Measurements from ENCODE around the gene TECR. TPM values are rescaled to one million over a fixed set of nuclear protein-coding genes. Genes with fewer than 3 reads are reported as not detected.

TECR gene
- total and polyA plus RNA-seq, 2 donors = 51.3 to 143 TPM

DNA sequence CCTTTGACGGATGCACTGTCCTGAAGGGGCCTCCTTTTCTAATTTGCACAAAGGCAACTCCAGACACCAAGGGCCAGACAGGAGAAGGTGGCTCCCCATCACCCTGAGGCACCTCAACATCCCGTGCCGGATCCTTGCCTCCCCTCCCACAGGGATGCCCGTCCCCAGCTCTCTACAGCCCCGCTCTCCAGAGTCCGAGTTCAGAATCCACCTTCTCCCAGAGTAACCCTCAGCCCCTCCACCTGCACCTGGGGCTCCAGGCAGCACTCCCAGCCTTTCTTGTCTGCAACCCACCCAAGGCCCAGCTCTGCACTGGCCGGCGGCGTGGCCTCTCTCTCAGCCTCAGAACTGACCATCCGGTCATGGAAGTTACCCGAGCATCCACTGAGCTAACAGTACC is 37.7 kb downstream of the TECR start:
- WGBS = 97% methylated on average over 11 of the region's 11 CpGs
- peaks cover 5 to 12% of the 10 kb centered on the region in 2 donors for H3K4me1 ChIP-seq (ENCODE audit: control insufficient read depth in 2 of 2, insufficient read depth in 2 of 2, low read length in 2 of 2)
- peaks cover 0 to 1% of the 10 kb centered on the region in 2 donors for H3K9me3 ChIP-seq (ENCODE audit: control insufficient read depth in 2 of 2, insufficient read depth in 1 of 2, low read length in 1 of 2)
- DNase-seq (ENCODE audit: low read depth in 6 of 9, low spot score in 9 of 9) = no peak
- H3K36me3 ChIP-seq (ENCODE audit: control insufficient read depth in 2 of 2, insufficient read depth in 2 of 2, low read length in 1 of 2) = peaks cover 34 to 52% of the 10 kb centered on the region in 2 donors
- no peak overlapping the region for H3K27ac ChIP-seq (ENCODE audit: low read depth in 1 of 2, low read length in 1 of 2)
- no peak overlapping the region for H3K4me3 ChIP-seq (ENCODE audit: low read length in 2 of 2)
- H3K27me3 ChIP-seq (ENCODE audit: control insufficient read depth in 2 of 2, insufficient read depth in 1 of 2, low read length in 1 of 2) = no peaks in the 10 kb centered on the region

DNA sequence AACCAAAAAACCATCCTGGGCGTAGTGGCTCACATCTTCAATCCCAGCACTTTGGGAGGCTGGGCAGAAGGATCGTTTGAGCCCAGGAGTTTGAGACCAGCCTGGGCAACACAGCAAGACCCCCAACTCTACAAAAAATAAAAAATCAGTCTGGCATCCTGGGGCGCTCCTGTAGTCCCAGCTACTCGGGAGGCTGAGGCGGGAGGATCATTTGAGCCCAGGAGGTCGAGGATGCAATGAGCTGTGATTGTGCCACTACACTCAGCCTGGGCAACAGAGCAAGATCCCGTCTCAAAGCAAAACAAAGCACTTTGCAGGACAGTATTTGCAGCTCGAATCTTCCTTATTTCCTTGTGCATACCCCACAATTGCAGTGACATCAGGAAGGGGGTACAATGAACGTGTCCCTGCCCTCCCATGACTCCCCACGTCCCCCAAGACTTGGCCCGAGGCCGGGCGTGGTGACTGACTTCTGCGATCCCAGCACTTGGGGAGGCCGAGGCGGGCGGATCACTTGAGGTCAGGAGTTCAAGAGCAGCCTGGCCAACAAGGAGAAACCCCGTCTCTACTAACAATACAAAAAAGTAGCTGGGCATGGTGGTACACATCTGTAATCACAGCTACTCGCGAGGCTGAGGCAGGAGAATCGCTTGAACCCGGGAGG is 41.6 kb downstream of the TECR start:
- peaks cover 5 to 16% of the 10 kb centered on the region in 2 donors for H3K4me1 ChIP-seq (ENCODE audit: control insufficient read depth in 2 of 2, insufficient read depth in 2 of 2, low read length in 2 of 2)
- DNase-seq (ENCODE audit: low read depth in 6 of 9, low spot score in 9 of 9) = no peak
- WGBS = 58% methylated on average over 22 of the region's 22 CpGs

DNA sequence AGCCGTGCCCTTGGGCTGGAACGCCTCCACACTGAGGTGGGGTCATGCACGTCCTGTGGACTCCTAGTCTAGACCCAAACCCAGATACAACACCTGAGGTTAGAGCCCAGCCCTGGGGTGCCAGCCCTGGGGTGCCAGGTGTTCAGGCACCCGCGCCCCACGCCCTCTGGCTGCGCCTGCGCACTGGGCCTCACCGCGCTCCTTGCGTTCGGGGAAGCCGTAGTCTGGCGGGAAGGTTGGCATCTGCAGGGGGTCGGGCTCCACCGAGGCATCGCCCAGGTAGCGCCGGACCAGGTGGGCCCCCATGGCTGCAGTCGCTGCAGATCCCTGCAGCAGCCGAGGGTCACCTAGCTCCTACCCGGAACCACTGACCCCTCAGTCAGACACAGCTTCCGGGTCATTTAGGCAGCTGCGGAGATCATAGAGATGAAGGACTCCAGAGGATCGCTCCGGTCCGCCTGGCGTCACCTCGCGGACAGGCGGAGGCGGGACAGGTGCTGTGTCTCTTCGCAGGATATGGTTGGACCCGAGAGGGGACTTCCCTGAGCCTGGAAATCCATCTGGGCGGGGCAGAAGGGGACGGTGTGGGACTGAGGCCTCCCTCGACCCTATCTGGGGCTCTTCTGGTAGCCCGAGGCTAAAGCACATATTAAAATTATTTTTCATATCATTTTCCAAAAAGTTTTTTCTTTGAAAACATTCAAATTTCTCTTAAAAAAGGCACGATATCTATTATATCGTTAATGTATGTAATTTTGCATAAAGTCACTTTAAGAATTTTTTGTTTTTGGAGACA is 42.5 kb downstream of the TECR start, which contains the start of gene NDUFB7:
Gene NDUFB7, minus strand, starts transcription at position 372 of the 796 bp plus-strand sequence. Its CDS starts 66 bp downstream, at position 306.
- no peaks in the 10 kb centered on the region for H3K9me3 ChIP-seq (ENCODE audit: control insufficient read depth in 2 of 2, insufficient read depth in 1 of 2, low read length in 1 of 2)
- peak within 1 kb of the TSS; percentile 89 to 90 for H3K27ac ChIP-seq (ENCODE audit: low read depth in 1 of 2, low read length in 1 of 2)
- H3K4me3 ChIP-seq (ENCODE audit: low read length in 2 of 2) = peak within 1 kb of the TSS; percentile 84 to 99
- peaks cover 5 to 16% of the 10 kb centered on the region in 2 donors for H3K4me1 ChIP-seq (ENCODE audit: control insufficient read depth in 2 of 2, insufficient read depth in 2 of 2, low read length in 2 of 2)
- DNase-seq (ENCODE audit: low read depth in 6 of 9, low spot score in 9 of 9) = peak; percentile 71 to 93 (median 82)
- H3K36me3 ChIP-seq (ENCODE audit: control insufficient read depth in 2 of 2, insufficient read depth in 2 of 2, low read length in 1 of 2) = peaks cover 6 to 13% of the 10 kb centered on the region in 2 donors
- H3K27me3 ChIP-seq (ENCODE audit: control insufficient read depth in 2 of 2, insufficient read depth in 1 of 2, low read length in 1 of 2) = no peaks in the 10 kb centered on the region
- 2% methylated on average over 40 of the region's 40 CpGs for WGBS

More for the DNA sequence above, 41.6 kb downstream of the TECR start:
- Histone ChIP-seq H3K27ac (ENCODE audit: low read depth in 1 of 2, low read length in 1 of 2) (peak overlapping the region in 1 of 2 donors; percentile 90), H3K36me3 (ENCODE audit: control insufficient read depth in 2 of 2, insufficient read depth in 2 of 2, low read length in 1 of 2) (peaks cover 11 to 16% of the 10 kb centered on the region in 2 donors), H3K27me3 (ENCODE audit: control insufficient read depth in 2 of 2, insufficient read depth in 1 of 2, low read length in 1 of 2) (no peaks in the 10 kb centered on the region), H3K4me3 (ENCODE audit: low read length in 2 of 2) (peak overlapping the region; percentile 84 to 99), H3K9me3 (ENCODE audit: control insufficient read depth in 2 of 2, insufficient read depth in 1 of 2, low read length in 1 of 2) (no peaks in the 10 kb centered on the region)

DNA sequence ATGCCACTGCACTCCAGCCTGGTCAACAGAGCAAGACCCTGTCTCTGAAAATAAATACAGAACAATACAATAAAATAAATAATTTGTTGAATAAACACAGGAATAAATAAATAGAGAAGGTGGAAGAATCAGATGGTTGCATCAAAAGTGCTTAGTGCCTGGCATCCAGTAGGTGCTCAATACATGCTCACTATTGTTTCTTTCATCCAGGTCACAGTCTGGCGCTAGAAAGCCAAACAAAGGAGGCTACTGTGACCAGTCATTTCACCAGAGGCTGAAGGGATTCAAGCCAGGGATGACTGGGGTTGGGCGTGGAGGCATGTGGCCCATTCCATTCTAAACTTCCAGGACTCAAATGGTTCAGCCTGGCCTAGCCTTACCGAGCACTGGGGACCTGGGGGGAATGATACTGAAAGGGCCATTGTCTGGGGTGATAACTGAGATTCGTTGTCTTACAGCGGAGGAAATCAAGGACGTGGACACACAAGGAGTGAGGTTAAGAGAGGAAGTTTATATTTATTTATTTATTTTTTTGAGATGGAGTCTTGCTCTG is 46.1 kb downstream of the TECR start:
- H3K36me3 ChIP-seq (ENCODE audit: control insufficient read depth in 2 of 2, insufficient read depth in 2 of 2, low read length in 1 of 2) = no peaks in the 10 kb centered on the region
- DNase-seq (ENCODE audit: low read depth in 6 of 9, low spot score in 9 of 9) = no peak
- no peaks in the 10 kb centered on the region for H3K9me3 ChIP-seq (ENCODE audit: control insufficient read depth in 2 of 2, insufficient read depth in 1 of 2, low read length in 1 of 2)
- H3K4me1 ChIP-seq (ENCODE audit: control insufficient read depth in 2 of 2, insufficient read depth in 2 of 2, low read length in 2 of 2) = peaks cover 5 to 15% of the 10 kb centered on the region in 2 donors
- no peak overlapping the region for H3K27ac ChIP-seq (ENCODE audit: low read depth in 1 of 2, low read length in 1 of 2)
- no peaks in the 10 kb centered on the region for H3K27me3 ChIP-seq (ENCODE audit: control insufficient read depth in 2 of 2, insufficient read depth in 1 of 2, low read length in 1 of 2)
- 97% methylated on average over 6 of the region's 6 CpGs for WGBS
- no peak overlapping the region for H3K4me3 ChIP-seq (ENCODE audit: low read length in 2 of 2)

DNA sequence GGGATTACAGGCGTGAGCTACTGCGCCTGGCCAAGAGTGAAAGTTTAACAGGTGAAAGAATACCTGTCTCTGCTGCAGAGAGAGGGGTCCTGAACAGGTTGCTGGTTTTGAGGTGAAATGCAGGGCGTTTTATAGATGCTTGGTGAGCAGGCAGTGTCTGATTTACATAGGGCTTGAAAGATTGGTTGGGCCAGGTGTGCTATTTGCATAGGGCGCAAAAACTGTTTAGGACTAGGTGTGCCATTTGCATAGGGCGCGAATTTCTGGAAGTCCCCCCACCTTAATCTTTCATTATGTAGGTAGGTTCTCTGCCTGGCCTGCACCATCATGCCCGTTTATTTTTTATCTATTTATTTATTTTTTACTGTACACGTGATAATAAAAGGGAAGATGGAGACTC is 47.0 kb downstream of the TECR start:
- WGBS = 95% methylated on average over 8 of the region's 8 CpGs
- no peak for DNase-seq (ENCODE audit: low read depth in 6 of 9, low spot score in 9 of 9)
- no peak overlapping the region for H3K27ac ChIP-seq (ENCODE audit: low read depth in 1 of 2, low read length in 1 of 2)

DNA sequence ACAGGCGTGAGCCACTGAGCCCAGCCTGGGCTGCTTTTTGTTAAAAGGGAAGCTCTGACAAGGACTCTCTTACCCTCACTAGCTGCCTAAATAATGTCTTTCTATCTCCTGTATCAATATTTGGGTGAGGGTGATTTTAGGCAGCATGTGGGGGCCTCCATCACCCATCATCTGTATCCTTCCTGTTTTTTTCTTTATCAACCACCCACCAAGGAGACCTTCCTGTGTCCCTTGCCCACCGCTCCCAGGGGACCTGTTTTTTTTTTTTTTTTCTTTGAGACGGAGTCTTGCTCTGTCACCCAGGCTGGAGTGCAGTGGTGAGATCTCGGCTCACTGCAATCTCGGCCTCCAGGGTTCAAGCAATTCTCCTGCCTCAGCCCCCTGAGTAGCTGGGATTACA is 47.9 kb downstream of the TECR start:
- Histone ChIP-seq H3K36me3 (ENCODE audit: control insufficient read depth in 2 of 2, insufficient read depth in 2 of 2, low read length in 1 of 2) (no peaks in the 10 kb centered on the region), H3K27me3 (ENCODE audit: control insufficient read depth in 2 of 2, insufficient read depth in 1 of 2, low read length in 1 of 2) (no peaks in the 10 kb centered on the region), H3K4me3 (ENCODE audit: low read length in 2 of 2) (no peak overlapping the region), H3K9me3 (ENCODE audit: control insufficient read depth in 2 of 2, insufficient read depth in 1 of 2, low read length in 1 of 2) (no peaks in the 10 kb centered on the region), H3K27ac (ENCODE audit: low read depth in 1 of 2, low read length in 1 of 2) (no peak overlapping the region), H3K4me1 (ENCODE audit: control insufficient read depth in 2 of 2, insufficient read depth in 2 of 2, low read length in 2 of 2) (peaks cover 0 to 2% of the 10 kb centered on the region in 2 donors)
- WGBS = 78% methylated on average over 5 of the region's 5 CpGs
- no peak for DNase-seq (ENCODE audit: low read depth in 6 of 9, low spot score in 9 of 9)

More for the DNA sequence above, 47.0 kb downstream of the TECR start:
- no peaks in the 10 kb centered on the region for H3K27me3 ChIP-seq (ENCODE audit: control insufficient read depth in 2 of 2, insufficient read depth in 1 of 2, low read length in 1 of 2)
- H3K4me1 ChIP-seq (ENCODE audit: control insufficient read depth in 2 of 2, insufficient read depth in 2 of 2, low read length in 2 of 2) = peaks cover 0 to 7% of the 10 kb centered on the region in 2 donors
- H3K36me3 ChIP-seq (ENCODE audit: control insufficient read depth in 2 of 2, insufficient read depth in 2 of 2, low read length in 1 of 2) = no peaks in the 10 kb centered on the region
- no peaks in the 10 kb centered on the region for H3K9me3 ChIP-seq (ENCODE audit: control insufficient read depth in 2 of 2, insufficient read depth in 1 of 2, low read length in 1 of 2)
- no peak overlapping the region for H3K4me3 ChIP-seq (ENCODE audit: low read length in 2 of 2)

DNA sequence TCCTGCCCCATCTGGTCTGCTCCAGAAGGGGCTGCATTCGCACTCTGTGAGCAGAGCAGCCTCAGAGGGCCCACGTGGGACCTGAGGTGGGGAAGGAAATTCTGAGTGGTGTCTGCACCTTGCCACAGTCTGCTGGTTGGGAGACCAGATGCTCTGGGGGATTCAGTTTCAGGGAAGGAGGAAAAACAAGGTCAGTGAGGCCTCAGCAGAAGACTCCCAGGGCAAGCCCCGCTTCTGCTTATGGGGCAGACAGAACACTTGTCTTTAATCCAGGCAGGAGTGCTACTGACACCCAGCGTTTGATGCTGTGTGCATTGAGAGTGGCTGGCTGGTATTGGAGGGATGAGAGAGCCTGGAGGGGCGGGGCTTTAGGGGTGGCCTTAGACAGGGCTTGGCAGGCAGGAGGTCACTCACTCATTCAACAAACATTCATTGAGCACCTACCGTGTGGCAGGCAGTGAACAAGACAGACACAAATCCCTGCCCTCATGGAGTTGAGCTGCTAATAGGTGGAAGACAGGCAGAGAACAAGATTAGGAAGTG is 48.6 kb downstream of the TECR start:
- Histone ChIP-seq H3K27me3 (ENCODE audit: control insufficient read depth in 2 of 2, insufficient read depth in 1 of 2, low read length in 1 of 2) (no peaks in the 10 kb centered on the region), H3K9me3 (ENCODE audit: control insufficient read depth in 2 of 2, insufficient read depth in 1 of 2, low read length in 1 of 2) (no peaks in the 10 kb centered on the region), H3K4me3 (ENCODE audit: low read length in 2 of 2) (no peak overlapping the region), H3K27ac (ENCODE audit: low read depth in 1 of 2, low read length in 1 of 2) (no peak overlapping the region), H3K36me3 (ENCODE audit: control insufficient read depth in 2 of 2, insufficient read depth in 2 of 2, low read length in 1 of 2) (no peaks in the 10 kb centered on the region), H3K4me1 (ENCODE audit: control insufficient read depth in 2 of 2, insufficient read depth in 2 of 2, low read length in 2 of 2) (no peaks in the 10 kb centered on the region)
- WGBS = 70% methylated on average over 6 of the region's 6 CpGs
- no peak for DNase-seq (ENCODE audit: low read depth in 6 of 9, low spot score in 9 of 9)

DNA sequence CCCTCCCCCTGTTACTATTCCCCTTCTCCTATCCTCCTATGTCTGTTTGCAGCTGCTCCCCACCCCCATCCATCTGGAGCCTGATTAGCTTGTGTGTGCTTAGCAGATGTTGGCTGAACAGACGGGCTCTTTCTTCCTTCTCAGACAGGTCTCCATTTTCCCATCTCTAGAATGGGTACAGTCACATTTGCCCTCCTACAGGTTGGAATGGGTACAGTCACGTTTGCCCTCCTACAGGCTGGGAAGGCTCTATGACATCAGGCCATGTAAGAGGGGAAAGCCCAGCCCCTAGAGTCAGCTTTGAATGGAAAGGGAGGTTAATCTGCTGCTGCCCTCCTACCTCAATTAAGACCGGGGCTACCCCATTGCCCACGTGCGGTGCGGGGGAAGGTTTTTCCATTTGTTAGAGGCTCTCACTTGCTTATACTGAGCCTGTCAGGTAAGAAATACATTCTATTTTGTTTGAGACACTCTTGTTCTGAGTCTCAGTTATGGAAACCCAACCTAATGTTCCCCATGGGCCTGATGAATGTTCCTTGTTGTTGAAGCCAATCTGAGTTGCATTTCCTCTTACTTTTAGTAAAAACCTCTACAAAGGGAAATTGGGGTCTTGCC is 51.3 kb downstream of the TECR start:
- WGBS = 89% methylated on average over 6 of the region's 6 CpGs
- H3K27me3 ChIP-seq (ENCODE audit: control insufficient read depth in 2 of 2, insufficient read depth in 1 of 2, low read length in 1 of 2) = no peaks in the 10 kb centered on the region
- H3K4me1 ChIP-seq (ENCODE audit: control insufficient read depth in 2 of 2, insufficient read depth in 2 of 2, low read length in 2 of 2) = no peaks in the 10 kb centered on the region
- no peak overlapping the region for H3K27ac ChIP-seq (ENCODE audit: low read depth in 1 of 2, low read length in 1 of 2)
- H3K36me3 ChIP-seq (ENCODE audit: control insufficient read depth in 2 of 2, insufficient read depth in 2 of 2, low read length in 1 of 2) = no peaks in the 10 kb centered on the region
- DNase-seq (ENCODE audit: low read depth in 6 of 9, low spot score in 9 of 9) = no peak
- H3K9me3 ChIP-seq (ENCODE audit: control insufficient read depth in 2 of 2, insufficient read depth in 1 of 2, low read length in 1 of 2) = no peaks in the 10 kb centered on the region
- H3K4me3 ChIP-seq (ENCODE audit: low read length in 2 of 2) = no peak overlapping the region
